ENCODE measurements around the gene HS6ST2.

- TF ChIP-seq POLR2AphosphoS5 (IDR thresholded peaks at IDR 0.05; ENCODE audit: low read depth, low read length) (no peak), TAF1 (IDR thresholded peaks at IDR 0.05; ENCODE audit: borderline replicate concordance, insufficient read depth, low read length) (no peak), REST (IDR thresholded peaks at IDR 0.05; ENCODE audit: insufficient read depth in 1 of 2, low read depth in 2 of 2, low read length in 2 of 2) (no peak), SIN3A (IDR thresholded peaks at IDR 0.05; ENCODE audit: borderline replicate concordance, insufficient read depth, low read length) (no peak)
These were observed 147.9 kb downstream of the HS6ST2 start for GRCh38 chrX:132810488-132810887.

Data from PFSK-1 (cell line).